Endodermal cell (in vitro differentiated cells): ENCODE measurements around the gene GRIK4. TPM values are rescaled to one million over a fixed set of nuclear protein-coding genes. Genes with fewer than 3 reads are reported as not detected.
A peak's percentile ranks its signal among the peaks of the same experiment; 100 is the strongest.

Experiments used
- DNase-seq: peaks from one replicate; pipeline ENCODE4 v3.0.0-alpha.2; 2017
- H3K27ac ChIP-seq: 2 replicates; pipeline ENCODE4 v1.5.1; 2013; ENCODE audit warnings: mild to moderate bottlenecking, low read depth, low read length, moderate library complexity
- H3K27me3 ChIP-seq: 2 replicates; pipeline ENCODE4 v1.6.1; 2013; ENCODE audit warnings: mild to moderate bottlenecking, low read length, moderate library complexity; ENCODE audit not compliant: insufficient read depth, control insufficient read depth, poor library complexity, severe bottlenecking
- H3K36me3 ChIP-seq: 2 replicates; pipeline ENCODE4 v1.7.0; 2013; ENCODE audit warnings: mild to moderate bottlenecking, low read length, moderate library complexity; ENCODE audit not compliant: control insufficient read depth, insufficient read depth
- H3K4me1 ChIP-seq: one replicate; pipeline ENCODE4 v1.7.0; 2013; ENCODE audit warnings: low read length; ENCODE audit not compliant: control insufficient read depth, insufficient read depth
- H3K4me3 ChIP-seq: 2 replicates; pipeline ENCODE4 v1.5.1; 2013; ENCODE audit warnings: mild to moderate bottlenecking, low read length, moderate library complexity
- H3K9ac ChIP-seq: 2 replicates; pipeline ENCODE4 v1.6.1; 2013; ENCODE audit warnings: mild to moderate bottlenecking, low read length, moderate library complexity; ENCODE audit not compliant: poor library complexity, severe bottlenecking; ENCODE audit errors: extremely low read depth
- H3K9me3 ChIP-seq: 2 replicates; pipeline ENCODE4 v1.6.1; 2013; ENCODE audit warnings: mild to moderate bottlenecking, low read length, moderate library complexity; ENCODE audit not compliant: control insufficient read depth
- H3K27ac Mint-ChIP-seq: 2 replicates; pipeline ENCODE4 v1.8.0; 2020; ENCODE audit warnings: mixed read lengths
- H3K27me3 Mint-ChIP-seq: 2 replicates; pipeline ENCODE4 v1.8.0; 2021; ENCODE audit warnings: mild to moderate bottlenecking, mixed read lengths; ENCODE audit not compliant: insufficient read depth
- H3K36me3 Mint-ChIP-seq: 2 replicates; pipeline ENCODE4 v1.8.0; 2020; ENCODE audit warnings: low read depth, mixed read lengths
- H3K4me1 Mint-ChIP-seq: 2 replicates; pipeline ENCODE4 v1.8.0; 2020; ENCODE audit warnings: mixed read lengths
- H3K4me3 Mint-ChIP-seq: 2 replicates; pipeline ENCODE4 v1.8.0; 2020; ENCODE audit warnings: mild to moderate bottlenecking, moderate library complexity, mixed read lengths
- H3K9me3 Mint-ChIP-seq: 2 replicates; pipeline ENCODE4 v1.8.0; 2020; ENCODE audit warnings: mild to moderate bottlenecking, mixed read lengths
- WGBS, 2 experiments: methylation state at CpG; one replicate each; pipeline versions ENCODE4 v1.1.5 to v1.1.7; 2013; ENCODE audit warnings: missing lambda C conversion rate in 2 of 2, mixed read lengths in 1 of 2; ENCODE audit not compliant: insufficient coverage in 1 of 2, insufficient read length in 1 of 2; 5-methylcytosine and 5-hydroxymethylcytosine counted together
- total RNA-seq, 2 donors: library from RNA; stranded (reverse); fragmentation: NEBNext Ultra II Directional in 1 of 2; extraction: Animal tissue kit (Norgen Biotek cat#: 25700) in 1 of 2; gene quantifications; 2 replicates in 1 of 2; 3 replicates in 1 of 2; pipeline ENCODE4 v1.2.1, GENCODE V29; 2021
- TF ChIP-seq, protein P1 (sequence below): fragments of 200-600 bp; sonication (generic); conservative IDR thresholded peaks from 2 replicates; pipeline ENCODE4 v1.5.0; 2021; ENCODE audit warnings: antibody characterized with exemption, mild to moderate bottlenecking

Gene GRIK4
- total RNA-seq, 2 donors from 2014 or later = 1.7 to 3.5 TPM

DNA sequence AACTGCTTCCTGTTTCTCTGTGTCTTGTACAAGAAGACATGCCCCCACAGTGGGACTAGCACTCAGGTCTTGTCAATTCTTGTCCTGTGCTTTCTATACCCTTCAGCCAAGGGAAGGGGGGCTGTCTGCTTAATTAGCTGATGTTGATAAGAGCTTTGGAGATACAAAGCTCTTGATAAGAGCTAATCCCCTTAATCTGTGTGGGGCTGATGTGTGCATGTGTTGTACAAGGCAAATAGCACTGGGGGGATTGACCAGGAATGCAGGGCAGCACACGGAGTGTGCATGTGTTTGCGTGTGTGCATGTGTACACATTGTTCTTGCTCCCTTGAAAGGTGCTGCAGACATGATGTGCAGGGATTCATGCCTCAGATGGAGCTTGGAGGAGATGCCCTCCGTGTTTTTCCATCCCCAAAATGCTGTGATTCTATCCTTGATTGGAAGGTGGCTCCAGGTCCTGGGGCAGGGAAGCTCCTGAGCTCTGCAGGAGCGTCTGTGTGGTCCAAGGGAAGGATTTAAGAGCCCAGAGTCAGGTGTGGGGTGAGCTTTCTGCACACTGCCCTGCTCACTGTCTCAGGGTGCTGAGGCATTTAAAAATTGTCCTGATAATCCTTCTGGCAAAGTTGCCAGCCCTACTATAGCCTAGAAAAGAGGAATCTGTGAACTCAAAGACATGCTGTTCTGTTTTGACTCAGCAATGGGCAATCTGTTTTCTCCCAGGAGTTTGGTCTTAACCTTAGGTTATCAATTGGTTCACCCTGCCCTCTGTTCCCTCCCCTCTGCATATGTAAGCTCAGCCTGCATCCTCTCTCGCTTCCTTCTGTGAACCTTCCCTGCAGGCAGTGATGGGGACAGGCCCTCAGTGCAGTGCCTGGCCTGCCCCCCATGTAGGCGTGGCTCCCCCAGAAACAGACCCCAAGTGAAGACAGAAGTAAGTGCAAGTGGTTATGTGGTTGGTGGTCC is 102.0 kb downstream of the GRIK4 start:
- peaks cover 28% of the 10 kb centered on the region for H3K4me1 Mint-ChIP-seq
- peak overlapping the region; percentile 20 for H3K4me3 Mint-ChIP-seq
- H3K4me1 ChIP-seq = peaks cover 5% of the 10 kb centered on the region
- H3K9me3 Mint-ChIP-seq = peaks cover 25% of the 10 kb centered on the region
- TF ChIP-seq, protein P1, sequence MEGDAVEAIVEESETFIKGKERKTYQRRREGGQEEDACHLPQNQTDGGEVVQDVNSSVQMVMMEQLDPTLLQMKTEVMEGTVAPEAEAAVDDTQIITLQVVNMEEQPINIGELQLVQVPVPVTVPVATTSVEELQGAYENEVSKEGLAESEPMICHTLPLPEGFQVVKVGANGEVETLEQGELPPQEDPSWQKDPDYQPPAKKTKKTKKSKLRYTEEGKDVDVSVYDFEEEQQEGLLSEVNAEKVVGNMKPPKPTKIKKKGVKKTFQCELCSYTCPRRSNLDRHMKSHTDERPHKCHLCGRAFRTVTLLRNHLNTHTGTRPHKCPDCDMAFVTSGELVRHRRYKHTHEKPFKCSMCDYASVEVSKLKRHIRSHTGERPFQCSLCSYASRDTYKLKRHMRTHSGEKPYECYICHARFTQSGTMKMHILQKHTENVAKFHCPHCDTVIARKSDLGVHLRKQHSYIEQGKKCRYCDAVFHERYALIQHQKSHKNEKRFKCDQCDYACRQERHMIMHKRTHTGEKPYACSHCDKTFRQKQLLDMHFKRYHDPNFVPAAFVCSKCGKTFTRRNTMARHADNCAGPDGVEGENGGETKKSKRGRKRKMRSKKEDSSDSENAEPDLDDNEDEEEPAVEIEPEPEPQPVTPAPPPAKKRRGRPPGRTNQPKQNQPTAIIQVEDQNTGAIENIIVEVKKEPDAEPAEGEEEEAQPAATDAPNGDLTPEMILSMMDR = no peak
- H3K9me3 ChIP-seq = peaks cover 13% of the 10 kb centered on the region
- H3K36me3 Mint-ChIP-seq = peaks cover 11% of the 10 kb centered on the region
- no peak overlapping the region for H3K27ac ChIP-seq
- peak overlapping the region; percentile 48 for H3K4me3 ChIP-seq
- H3K27ac Mint-ChIP-seq = no peak overlapping the region
- H3K27me3 Mint-ChIP-seq = peaks cover 45% of the 10 kb centered on the region
- WGBS, 2 experiments = 77 to 83% methylated on average over 4 to 6 of the region's 6 CpGs
- H3K9ac ChIP-seq = no peak overlapping the region
- H3K27me3 ChIP-seq = peaks cover 23% of the 10 kb centered on the region
- no peaks in the 10 kb centered on the region for H3K36me3 ChIP-seq
- no peak for DNase-seq

DNA sequence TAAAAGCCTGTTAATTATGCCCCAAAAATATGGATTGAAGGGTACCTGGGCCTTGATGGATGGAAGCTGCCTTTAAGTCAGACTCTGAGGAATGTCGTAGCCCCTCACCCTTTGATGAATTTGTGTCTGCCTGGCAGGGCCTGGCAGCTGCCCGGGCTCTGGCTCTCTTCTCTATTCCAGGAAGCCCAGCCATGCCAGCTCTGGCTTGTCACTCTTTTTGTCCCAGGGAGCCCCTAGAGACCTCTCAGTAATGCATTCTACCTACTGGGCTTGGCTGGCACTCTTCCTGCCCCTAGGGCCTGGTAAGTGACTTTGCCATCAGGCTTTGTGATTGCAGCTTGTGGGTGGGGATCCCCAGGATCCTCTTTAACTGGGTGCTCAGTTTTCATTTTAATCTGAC is 103.8 kb downstream of the GRIK4 start:
- Histone ChIP-seq H3K27ac (no peak overlapping the region), H3K4me3 (no peak overlapping the region), H3K9ac (no peak overlapping the region), H3K27me3 (peaks cover 19% of the 10 kb centered on the region), H3K4me1 (peaks cover 5% of the 10 kb centered on the region), H3K36me3 (no peaks in the 10 kb centered on the region), H3K9me3 (peaks cover 19% of the 10 kb centered on the region)
- no peak overlapping the region for H3K27ac Mint-ChIP-seq
- TF ChIP-seq, protein P1 = no peak
- H3K27me3 Mint-ChIP-seq = peaks cover 50% of the 10 kb centered on the region
- H3K4me3 Mint-ChIP-seq = no peak overlapping the region
- WGBS, 2 experiments = 70 to 73% methylated on average over 2 of the region's 2 CpGs
- H3K9me3 Mint-ChIP-seq = peaks cover 42% of the 10 kb centered on the region
- peaks cover 23% of the 10 kb centered on the region for H3K4me1 Mint-ChIP-seq
- H3K36me3 Mint-ChIP-seq = peaks cover 15% of the 10 kb centered on the region
- no peak for DNase-seq

DNA sequence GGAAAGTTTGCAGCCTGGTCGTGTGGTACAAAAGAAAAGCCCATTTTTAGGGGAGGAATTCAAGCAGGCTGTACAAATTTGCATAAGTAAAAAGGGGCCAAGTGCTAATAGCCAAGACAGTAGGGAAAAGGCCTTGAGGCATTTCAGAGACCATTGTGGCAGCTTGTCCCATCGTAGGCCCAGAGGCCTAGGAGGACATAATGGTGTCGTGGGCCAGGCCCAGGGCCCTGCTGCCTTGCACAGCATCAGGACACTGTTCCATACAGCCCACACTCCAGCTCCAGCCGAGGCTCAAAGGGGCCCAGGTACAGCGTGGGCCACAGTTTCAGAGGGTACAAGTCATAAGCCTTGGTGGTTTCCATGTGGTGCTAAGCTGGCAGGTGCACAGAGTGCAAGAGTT is 106.9 kb downstream of the GRIK4 start:
- H3K4me1 Mint-ChIP-seq = peaks cover 8% of the 10 kb centered on the region
- H3K36me3 ChIP-seq = no peaks in the 10 kb centered on the region
- peaks cover 36% of the 10 kb centered on the region for H3K27me3 Mint-ChIP-seq
- peak overlapping the region; percentile 38 for H3K4me3 ChIP-seq
- H3K9ac ChIP-seq = no peak overlapping the region
- H3K4me1 ChIP-seq = peaks cover 4% of the 10 kb centered on the region
- H3K36me3 Mint-ChIP-seq = peaks cover 15% of the 10 kb centered on the region
- WGBS, 2 experiments = 87 to 88% methylated on average over 4 to 5 of the region's 5 CpGs
- TF ChIP-seq, protein P1 = no peak
- H3K9me3 ChIP-seq = peaks cover 19% of the 10 kb centered on the region
- peaks cover 8% of the 10 kb centered on the region for H3K27me3 ChIP-seq
- H3K27ac ChIP-seq = no peak overlapping the region
- no peak for DNase-seq
- no peak overlapping the region for H3K27ac Mint-ChIP-seq
- peaks cover 44% of the 10 kb centered on the region for H3K9me3 Mint-ChIP-seq
- no peak overlapping the region for H3K4me3 Mint-ChIP-seq
